RWPE2 (cell line): Measurements from ENCODE around the gene ADGRG7.
A peak's percentile ranks its signal among the peaks of the same experiment; 100 is the strongest.

ENCODE experiments used
- ATAC-seq: fragments of 200-7000 bp; cut with Tn5 transposase; 3 replicates; pipeline ENCODE4 v1.9.1; 2021; ENCODE audit warnings: low read depth
- DNase-seq: peaks from one replicate; pipeline ENCODE4 v3.0.0-alpha.2; 2020; ENCODE audit warnings: low spot score
- H3K27ac ChIP-seq: fragments of 450-650 bp; 2 replicates; pipeline ENCODE4 v1.5.1; 2017; ENCODE audit warnings: mild to moderate bottlenecking; ENCODE audit not compliant: poor library complexity, severe bottlenecking
- H3K27me3 ChIP-seq: fragments of 250-450 bp; sonication (Bioruptor Pico); 2 replicates; pipeline ENCODE4 v1.5.1; 2021; ENCODE audit warnings: mild to moderate bottlenecking, moderate library complexity; ENCODE audit not compliant: insufficient read depth, poor library complexity, severe bottlenecking
- H3K36me3 ChIP-seq: fragments of 250-450 bp; sonication (Bioruptor Pico); 2 replicates; pipeline ENCODE4 v1.5.1; 2020; ENCODE audit warnings: low read depth, mild to moderate bottlenecking, moderate library complexity
- H3K4me1 ChIP-seq: fragments of 250-450 bp; sonication (Bioruptor Pico); 2 replicates; pipeline ENCODE4 v1.5.1; 2021; ENCODE audit warnings: mild to moderate bottlenecking, moderate library complexity; ENCODE audit not compliant: insufficient read depth, poor library complexity, severe bottlenecking
- H3K4me3 ChIP-seq: fragments of 250-450 bp; sonication (Bioruptor Pico); 2 replicates; pipeline ENCODE4 v1.5.1; 2021; ENCODE audit warnings: mild to moderate bottlenecking, moderate library complexity; ENCODE audit not compliant: severe bottlenecking
- H3K9me3 ChIP-seq: fragments of 250-450 bp; sonication (Bioruptor Pico); 2 replicates; pipeline ENCODE4 v1.5.1; 2021; ENCODE audit warnings: mild to moderate bottlenecking, moderate library complexity; ENCODE audit not compliant: severe bottlenecking
- TF ChIP-seq, protein P1 (sequence below): fragments of 450-650 bp; IDR thresholded peaks from one replicate; pipeline ENCODE4 v1.5.1; 2017; ENCODE audit warnings: mild to moderate bottlenecking, moderate library complexity; ENCODE audit not compliant: poor library complexity, severe bottlenecking

Gene ADGRG7

DNA sequence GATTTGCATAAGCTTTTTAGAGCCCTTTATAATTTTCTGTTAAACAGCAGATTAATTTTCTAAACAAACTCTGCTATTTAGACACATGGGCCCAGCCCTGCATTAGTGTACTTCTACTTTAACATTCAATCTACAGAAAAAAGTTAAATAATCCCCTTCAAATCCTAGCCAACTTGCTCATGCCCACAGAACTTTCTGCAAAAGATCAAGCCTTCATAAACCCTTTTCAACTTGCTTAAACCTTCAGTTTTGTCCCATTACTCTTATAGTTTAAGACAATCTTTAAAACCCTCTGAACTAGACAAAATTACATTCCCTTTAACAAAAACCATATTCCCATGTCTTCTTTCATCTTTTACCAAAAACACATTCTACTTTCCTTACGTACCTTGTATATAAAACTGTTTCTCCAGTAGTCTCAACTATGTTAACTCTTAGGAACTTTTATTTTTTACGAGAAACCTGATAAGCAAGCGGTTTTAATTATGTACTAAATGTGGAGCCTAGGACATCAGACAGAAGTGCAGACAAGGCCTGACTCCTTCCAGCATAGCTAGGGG is 25.2 kb upstream of the ADGRG7 start:
- ATAC-seq = no peak
- H3K9me3 ChIP-seq = no peaks in the 10 kb centered on the region
- H3K4me1 ChIP-seq = no peaks in the 10 kb centered on the region
- no peak overlapping the region for H3K4me3 ChIP-seq
- H3K27ac ChIP-seq = no peak overlapping the region
- DNase-seq = no peak
- TF ChIP-seq, protein P1, sequence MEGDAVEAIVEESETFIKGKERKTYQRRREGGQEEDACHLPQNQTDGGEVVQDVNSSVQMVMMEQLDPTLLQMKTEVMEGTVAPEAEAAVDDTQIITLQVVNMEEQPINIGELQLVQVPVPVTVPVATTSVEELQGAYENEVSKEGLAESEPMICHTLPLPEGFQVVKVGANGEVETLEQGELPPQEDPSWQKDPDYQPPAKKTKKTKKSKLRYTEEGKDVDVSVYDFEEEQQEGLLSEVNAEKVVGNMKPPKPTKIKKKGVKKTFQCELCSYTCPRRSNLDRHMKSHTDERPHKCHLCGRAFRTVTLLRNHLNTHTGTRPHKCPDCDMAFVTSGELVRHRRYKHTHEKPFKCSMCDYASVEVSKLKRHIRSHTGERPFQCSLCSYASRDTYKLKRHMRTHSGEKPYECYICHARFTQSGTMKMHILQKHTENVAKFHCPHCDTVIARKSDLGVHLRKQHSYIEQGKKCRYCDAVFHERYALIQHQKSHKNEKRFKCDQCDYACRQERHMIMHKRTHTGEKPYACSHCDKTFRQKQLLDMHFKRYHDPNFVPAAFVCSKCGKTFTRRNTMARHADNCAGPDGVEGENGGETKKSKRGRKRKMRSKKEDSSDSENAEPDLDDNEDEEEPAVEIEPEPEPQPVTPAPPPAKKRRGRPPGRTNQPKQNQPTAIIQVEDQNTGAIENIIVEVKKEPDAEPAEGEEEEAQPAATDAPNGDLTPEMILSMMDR = no peak
- no peaks in the 10 kb centered on the region for H3K27me3 ChIP-seq
- H3K36me3 ChIP-seq = no peaks in the 10 kb centered on the region

DNA sequence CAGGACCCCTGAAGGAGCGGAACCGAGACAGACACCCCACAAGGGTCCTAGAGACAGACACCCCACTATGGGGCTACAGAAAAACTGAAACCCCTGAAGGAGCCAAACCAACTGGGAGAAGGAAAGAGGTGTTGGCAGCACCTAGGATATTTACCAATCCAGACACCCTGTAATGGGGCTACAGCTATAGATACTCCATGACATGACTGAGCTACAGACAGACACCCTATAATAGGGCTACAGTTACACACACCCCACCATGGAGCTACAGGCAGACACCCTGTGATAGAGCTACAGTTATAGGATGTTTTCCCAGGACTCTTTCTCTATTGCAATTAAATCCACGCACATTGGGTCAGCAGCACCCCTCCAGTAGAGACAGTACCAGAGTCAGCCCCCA is 22.6 kb upstream of the ADGRG7 start:
- H3K36me3 ChIP-seq = no peaks in the 10 kb centered on the region
- H3K27me3 ChIP-seq = no peaks in the 10 kb centered on the region
- H3K4me1 ChIP-seq = no peaks in the 10 kb centered on the region
- TF ChIP-seq, protein P1 = no peak
- H3K27ac ChIP-seq = no peak overlapping the region
- DNase-seq (no peak), ATAC-seq (no peak)
- no peaks in the 10 kb centered on the region for H3K9me3 ChIP-seq
- H3K4me3 ChIP-seq = no peak overlapping the region

DNA sequence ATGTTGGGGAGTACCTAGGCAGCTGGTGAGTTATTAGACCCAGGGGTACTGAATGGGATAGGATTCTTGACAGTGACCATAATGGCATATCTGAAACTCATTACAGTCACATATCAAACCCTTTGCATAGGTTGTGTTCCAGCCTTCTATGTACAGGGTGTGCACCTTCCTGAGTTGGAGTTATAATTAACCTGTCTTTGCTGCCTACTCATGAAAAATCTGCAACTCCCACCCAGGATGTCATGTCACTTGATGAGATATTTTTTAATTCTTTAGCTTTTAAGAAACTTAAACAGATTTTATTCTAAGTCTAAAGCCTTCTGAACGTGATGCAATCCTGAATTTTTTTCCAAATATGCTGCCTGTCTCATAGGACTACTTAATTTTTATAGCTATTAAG is 21.1 kb upstream of the ADGRG7 start:
- TF ChIP-seq, protein P1 = no peak
- Histone ChIP-seq H3K36me3 (no peaks in the 10 kb centered on the region), H3K4me3 (no peak overlapping the region), H3K4me1 (no peaks in the 10 kb centered on the region), H3K9me3 (no peaks in the 10 kb centered on the region), H3K27me3 (no peaks in the 10 kb centered on the region), H3K27ac (no peak overlapping the region)
- ATAC-seq = no peak
- DNase-seq = no peak

DNA sequence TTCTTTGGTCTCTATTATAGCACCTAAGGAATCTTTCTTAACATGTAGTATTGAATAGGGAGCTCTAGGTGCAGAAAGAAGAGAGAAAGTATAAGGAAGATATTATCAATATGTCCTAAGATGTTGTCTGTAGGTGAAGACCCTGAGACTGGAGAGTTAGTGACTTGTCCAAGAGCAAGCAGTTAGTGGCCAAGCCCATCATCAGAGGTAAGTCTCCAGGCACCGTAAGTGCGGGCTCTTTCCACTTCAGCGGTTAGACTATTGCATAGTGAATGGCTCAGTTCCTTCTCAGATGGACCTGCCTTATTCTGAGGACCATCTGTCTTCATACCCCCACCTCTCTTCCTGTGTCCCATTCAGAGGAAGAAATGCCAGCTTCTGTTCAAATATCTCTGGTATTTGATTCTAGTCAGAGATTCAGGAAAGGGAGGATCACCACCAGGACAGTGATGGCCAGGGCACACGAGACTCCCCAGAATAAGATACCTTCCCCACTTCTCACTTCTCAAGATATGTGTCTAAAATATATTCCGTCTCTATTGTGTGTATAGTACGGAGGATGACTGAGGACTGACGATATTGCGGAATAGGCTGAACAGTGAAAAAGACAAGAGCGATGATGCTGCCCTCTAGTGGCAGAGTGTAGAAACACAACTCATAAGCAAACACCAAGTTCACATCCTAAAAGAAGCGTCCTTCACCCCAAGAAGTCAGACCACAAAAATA is 19.1 kb upstream of the ADGRG7 start:
- Histone ChIP-seq H3K4me1 (no peaks in the 10 kb centered on the region), H3K27ac (no peak overlapping the region), H3K36me3 (no peaks in the 10 kb centered on the region), H3K9me3 (no peaks in the 10 kb centered on the region), H3K27me3 (no peaks in the 10 kb centered on the region), H3K4me3 (no peak overlapping the region)
- peak; percentile 76 for ATAC-seq
- no peak for DNase-seq
- TF ChIP-seq, protein P1 = peak; percentile 94

DNA sequence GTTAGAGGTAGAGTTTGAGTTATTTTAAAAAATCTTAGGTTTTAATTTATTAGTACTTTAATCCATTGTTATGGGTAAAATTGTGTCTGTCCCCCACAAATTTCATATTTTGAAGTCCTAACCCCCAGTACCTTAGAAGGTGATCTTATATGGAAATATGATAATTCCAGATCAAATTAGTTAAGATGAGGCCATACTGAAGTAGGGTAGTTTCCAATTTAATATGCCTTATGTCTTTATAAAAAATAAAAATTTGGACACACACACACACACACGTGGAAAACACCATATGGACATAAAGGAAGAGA is 18.6 kb upstream of the ADGRG7 start:
- Histone ChIP-seq H3K4me3 (no peak overlapping the region), H3K36me3 (no peaks in the 10 kb centered on the region), H3K4me1 (no peaks in the 10 kb centered on the region), H3K27me3 (no peaks in the 10 kb centered on the region), H3K9me3 (no peaks in the 10 kb centered on the region), H3K27ac (no peak overlapping the region)
- TF ChIP-seq, protein P1 = peak; percentile 78
- DNase-seq = no peak
- no peak for ATAC-seq
